ENCODE results near the gene CORIN.

CORIN gene

DNA sequence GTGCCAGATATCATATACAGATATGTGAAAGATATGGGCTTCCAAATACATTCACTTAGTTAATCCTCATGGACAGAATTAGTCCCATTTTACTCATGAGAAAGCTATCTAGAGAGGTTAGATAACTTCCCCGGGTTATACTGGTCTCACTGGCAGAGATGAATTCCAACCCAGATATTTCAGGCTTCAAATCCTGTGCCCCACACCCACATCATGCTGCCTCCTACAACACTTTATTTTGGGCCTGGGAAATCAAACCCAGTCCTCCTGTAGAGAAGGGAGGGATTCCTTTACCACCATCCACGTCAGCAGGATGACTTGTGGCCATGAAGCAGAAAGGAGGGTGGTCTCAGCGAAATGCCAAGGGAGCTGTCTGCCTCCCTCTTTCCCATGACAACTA, 239.0 kb downstream of the CORIN start:
- no peak overlapping the region for H2AFZ ChIP-seq (ENCODE audit: low read depth, low read length, severe bottlenecking)
- H3K9me2 ChIP-seq (replicated peaks; ENCODE audit: insufficient read depth, low read length), result no peaks in the 10 kb centered on the region
- H4K20me1 ChIP-seq (ENCODE audit: low read depth, low read length), result no peaks in the 10 kb centered on the region
- H3K36me3 ChIP-seq (ENCODE audit: low read length), result no peaks in the 10 kb centered on the region
- TF ChIP-seq, protein P1, sequence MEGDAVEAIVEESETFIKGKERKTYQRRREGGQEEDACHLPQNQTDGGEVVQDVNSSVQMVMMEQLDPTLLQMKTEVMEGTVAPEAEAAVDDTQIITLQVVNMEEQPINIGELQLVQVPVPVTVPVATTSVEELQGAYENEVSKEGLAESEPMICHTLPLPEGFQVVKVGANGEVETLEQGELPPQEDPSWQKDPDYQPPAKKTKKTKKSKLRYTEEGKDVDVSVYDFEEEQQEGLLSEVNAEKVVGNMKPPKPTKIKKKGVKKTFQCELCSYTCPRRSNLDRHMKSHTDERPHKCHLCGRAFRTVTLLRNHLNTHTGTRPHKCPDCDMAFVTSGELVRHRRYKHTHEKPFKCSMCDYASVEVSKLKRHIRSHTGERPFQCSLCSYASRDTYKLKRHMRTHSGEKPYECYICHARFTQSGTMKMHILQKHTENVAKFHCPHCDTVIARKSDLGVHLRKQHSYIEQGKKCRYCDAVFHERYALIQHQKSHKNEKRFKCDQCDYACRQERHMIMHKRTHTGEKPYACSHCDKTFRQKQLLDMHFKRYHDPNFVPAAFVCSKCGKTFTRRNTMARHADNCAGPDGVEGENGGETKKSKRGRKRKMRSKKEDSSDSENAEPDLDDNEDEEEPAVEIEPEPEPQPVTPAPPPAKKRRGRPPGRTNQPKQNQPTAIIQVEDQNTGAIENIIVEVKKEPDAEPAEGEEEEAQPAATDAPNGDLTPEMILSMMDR (IDR thresholded peaks at IDR 0.05; ENCODE audit: insufficient read depth, low read length, poor library complexity, severe bottlenecking), result no peak
- TF ChIP-seq EZH2phosphoT487 (conservative IDR thresholded peaks at IDR 0.05; ENCODE audit: low read length), result no peak
- H3F3A ChIP-seq (ENCODE audit: insufficient read depth), result no peaks in the 10 kb centered on the region
- no peak overlapping the region for H3K9ac ChIP-seq (ENCODE audit: low read length)
- no peaks in the 10 kb centered on the region for H3K79me2 ChIP-seq (ENCODE audit: insufficient read depth, low read length)
- no peak overlapping the region for H3K4me3 ChIP-seq (ENCODE audit: insufficient read depth, low read length, poor library complexity, severe bottlenecking)
- H3K27ac ChIP-seq (ENCODE audit: low read depth, low read length), result no peak overlapping the region
- no peaks in the 10 kb centered on the region for H3K9me3 ChIP-seq (ENCODE audit: insufficient read depth, low read length)
- H3K4me2 ChIP-seq (ENCODE audit: low read depth, low read length, poor library complexity, severe bottlenecking), result no peak overlapping the region
- H3K27me3 ChIP-seq (ENCODE audit: low read length), result no peaks in the 10 kb centered on the region

DNA sequence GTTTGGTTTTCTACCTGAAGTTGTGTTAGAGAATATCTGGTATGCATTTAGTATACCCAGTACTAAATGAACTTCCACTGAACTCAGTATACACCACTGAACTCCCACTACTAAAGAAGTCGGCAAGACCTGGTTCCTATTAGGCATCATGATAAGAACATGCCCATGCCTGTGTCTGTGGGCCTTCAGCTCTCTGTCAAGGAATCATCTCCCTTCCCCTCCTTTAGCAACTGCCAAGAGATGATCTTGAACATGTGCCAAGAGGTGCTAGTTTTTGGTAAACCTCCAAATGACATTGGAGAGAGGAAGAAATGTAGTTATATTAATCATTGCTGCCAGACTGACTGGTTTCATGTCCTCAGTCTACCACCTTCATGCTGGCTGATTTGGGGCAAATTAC, 239.5 kb downstream of the CORIN start:
- no peak overlapping the region for H3K4me2 ChIP-seq (ENCODE audit: low read depth, low read length, poor library complexity, severe bottlenecking)
- H2AFZ ChIP-seq (ENCODE audit: low read depth, low read length, severe bottlenecking), result no peak overlapping the region
- no peaks in the 10 kb centered on the region for H3K79me2 ChIP-seq (ENCODE audit: insufficient read depth, low read length)
- no peak overlapping the region for H3K4me3 ChIP-seq (ENCODE audit: insufficient read depth, low read length, poor library complexity, severe bottlenecking)
- H3K36me3 ChIP-seq (ENCODE audit: low read length), result no peaks in the 10 kb centered on the region
- TF ChIP-seq, protein P1 (IDR thresholded peaks at IDR 0.05; ENCODE audit: insufficient read depth, low read length, poor library complexity, severe bottlenecking), result no peak
- no peaks in the 10 kb centered on the region for H3F3A ChIP-seq (ENCODE audit: insufficient read depth)
- no peaks in the 10 kb centered on the region for H3K27me3 ChIP-seq (ENCODE audit: low read length)
- no peaks in the 10 kb centered on the region for H3K9me3 ChIP-seq (ENCODE audit: insufficient read depth, low read length)
- H3K27ac ChIP-seq (ENCODE audit: low read depth, low read length), result no peak overlapping the region
- H3K9me2 ChIP-seq (replicated peaks; ENCODE audit: insufficient read depth, low read length), result no peaks in the 10 kb centered on the region
- no peak overlapping the region for H3K9ac ChIP-seq (ENCODE audit: low read length)
- H4K20me1 ChIP-seq (ENCODE audit: low read depth, low read length), result no peaks in the 10 kb centered on the region

DNA sequence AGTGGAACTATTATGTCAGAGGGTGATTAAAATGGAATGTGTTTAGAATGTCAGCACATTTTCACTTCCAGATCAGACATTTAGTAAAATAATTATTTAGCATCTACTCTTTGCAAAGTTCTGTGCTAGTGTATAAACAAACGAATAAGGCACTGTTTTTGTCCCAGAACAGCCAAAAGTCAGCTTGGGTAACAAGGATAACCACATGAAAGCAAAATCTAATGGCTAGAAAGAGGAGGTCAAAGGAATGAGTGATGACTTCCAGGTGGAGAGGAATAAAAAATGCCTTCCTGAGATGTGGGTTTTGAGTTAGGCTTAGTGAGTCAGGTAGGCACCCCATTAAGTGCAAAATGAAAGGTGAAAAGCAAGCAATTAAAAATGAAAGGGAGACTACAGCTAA, 240.2 kb downstream of the CORIN start:
- H3K4me2 ChIP-seq (ENCODE audit: low read depth, low read length, poor library complexity, severe bottlenecking), result no peak overlapping the region
- TF ChIP-seq EZH2phosphoT487 (conservative IDR thresholded peaks at IDR 0.05; ENCODE audit: low read length), result no peak
- TF ChIP-seq, protein P1 (IDR thresholded peaks at IDR 0.05; ENCODE audit: insufficient read depth, low read length, poor library complexity, severe bottlenecking), result no peak
- H3K27ac ChIP-seq (ENCODE audit: low read depth, low read length), result no peak overlapping the region

DNA sequence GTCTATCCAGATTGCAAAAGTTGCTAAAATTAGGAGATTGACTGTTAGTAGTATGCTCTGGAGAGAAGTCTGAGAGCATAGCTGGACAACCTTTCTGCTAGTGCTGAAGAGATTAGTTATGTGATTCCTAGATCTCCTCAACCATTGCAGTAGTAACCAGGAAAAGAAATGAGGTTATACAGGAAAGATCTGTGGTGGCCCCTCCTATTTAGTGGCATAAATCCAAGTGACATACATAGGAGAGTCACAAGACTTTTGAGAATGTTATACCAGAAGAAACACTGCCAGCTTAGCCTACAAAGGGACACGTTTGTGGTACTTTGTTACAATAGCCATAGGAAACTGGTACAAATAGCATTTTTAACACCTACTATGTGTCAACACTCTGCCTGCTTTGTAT, 247.5 kb downstream of the CORIN start:
- Histone ChIP-seq H3K9me3 (ENCODE audit: insufficient read depth, low read length) (no peaks in the 10 kb centered on the region), H3K9ac (ENCODE audit: low read length) (no peak overlapping the region), H3K9me2 (replicated peaks; ENCODE audit: insufficient read depth, low read length) (no peaks in the 10 kb centered on the region), H3K4me2 (ENCODE audit: low read depth, low read length, poor library complexity, severe bottlenecking) (no peak overlapping the region), H3K4me3 (ENCODE audit: insufficient read depth, low read length, poor library complexity, severe bottlenecking) (no peak overlapping the region), H2AFZ (ENCODE audit: low read depth, low read length, severe bottlenecking) (no peak overlapping the region), H3K27ac (ENCODE audit: low read depth, low read length) (no peak overlapping the region), H3K79me2 (ENCODE audit: insufficient read depth, low read length) (no peaks in the 10 kb centered on the region), H3K27me3 (ENCODE audit: low read length) (no peaks in the 10 kb centered on the region), H4K20me1 (ENCODE audit: low read depth, low read length) (no peaks in the 10 kb centered on the region), H3K36me3 (ENCODE audit: low read length) (no peaks in the 10 kb centered on the region), H3F3A (ENCODE audit: insufficient read depth) (no peaks in the 10 kb centered on the region)
- no peak for TF ChIP-seq EZH2phosphoT487 (conservative IDR thresholded peaks at IDR 0.05; ENCODE audit: low read length)

More for the DNA sequence above, 240.2 kb downstream of the CORIN start:
- no peaks in the 10 kb centered on the region for H3F3A ChIP-seq (ENCODE audit: insufficient read depth)
- H3K27me3 ChIP-seq (ENCODE audit: low read length), result no peaks in the 10 kb centered on the region
- H3K4me3 ChIP-seq (ENCODE audit: insufficient read depth, low read length, poor library complexity, severe bottlenecking), result no peak overlapping the region
- H3K36me3 ChIP-seq (ENCODE audit: low read length), result no peaks in the 10 kb centered on the region
- no peaks in the 10 kb centered on the region for H4K20me1 ChIP-seq (ENCODE audit: low read depth, low read length)
- H3K9me3 ChIP-seq (ENCODE audit: insufficient read depth, low read length), result no peaks in the 10 kb centered on the region
- no peaks in the 10 kb centered on the region for H3K9me2 ChIP-seq (replicated peaks; ENCODE audit: insufficient read depth, low read length)
- H3K79me2 ChIP-seq (ENCODE audit: insufficient read depth, low read length), result no peaks in the 10 kb centered on the region
- no peak overlapping the region for H2AFZ ChIP-seq (ENCODE audit: low read depth, low read length, severe bottlenecking)
- H3K9ac ChIP-seq (ENCODE audit: low read length), result no peak overlapping the region
